K562 treated with DMSO at 1 percent for 24 hours (cell line): ENCODE results near the gene TEKT1. TPM values are rescaled to one million over a fixed set of nuclear protein-coding genes. Genes with fewer than 3 reads are reported as not detected.

ENCODE experiments used
- total RNA-seq: library from RNA; unstranded; fragments of 300-600 nt; gene quantifications from 2 replicates; pipeline ENCODE4 v1.2.3, GENCODE V29; 2022; ENCODE audit warnings: low read depth; ENCODE audit not compliant: insufficient read depth

TEKT1 gene
- total RNA-seq = not detected in 2 replicates

GRCh38 chr17:6831661-6832263 lies at the start of gene TEKT1:
Gene TEKT1, minus strand, starts transcription at chr17:6831729. Its CDS starts 1,353 bp downstream, at chr17:6830376.

DNA sequence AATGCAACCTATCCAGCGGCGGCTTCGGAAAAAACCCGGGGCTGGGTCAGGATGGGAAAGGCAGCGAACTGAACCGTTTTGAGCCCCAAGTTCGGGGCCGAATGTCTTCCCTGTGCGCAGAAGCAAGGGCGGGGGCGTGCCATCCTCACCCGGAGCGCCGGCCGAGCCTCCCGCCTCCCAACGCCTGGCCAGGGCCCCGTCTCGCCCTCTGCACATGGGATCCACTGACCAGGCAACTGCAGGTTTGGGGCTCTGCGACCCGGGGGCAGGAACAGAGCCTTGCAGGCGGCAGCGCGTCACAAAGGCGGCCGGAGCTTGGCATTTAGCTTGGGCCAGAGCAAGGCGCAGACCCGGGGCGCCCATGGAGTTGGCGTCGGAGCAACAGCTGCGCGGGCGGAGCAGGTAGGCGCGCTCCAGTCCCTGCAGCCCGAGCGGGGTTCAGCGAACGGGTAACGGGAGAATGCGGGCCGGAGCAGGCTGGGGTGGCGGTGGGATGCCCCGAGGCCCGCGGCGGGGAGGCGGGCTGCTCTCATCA lies 55.6 kb downstream of the TEKT1 start, which contains the start of gene FBXO39:
Gene FBXO39 (plus strand): TSS at position 345 of the 535 bp plus-strand sequence. CDS start 3,654 bp downstream, outside the sequence.

DNA sequence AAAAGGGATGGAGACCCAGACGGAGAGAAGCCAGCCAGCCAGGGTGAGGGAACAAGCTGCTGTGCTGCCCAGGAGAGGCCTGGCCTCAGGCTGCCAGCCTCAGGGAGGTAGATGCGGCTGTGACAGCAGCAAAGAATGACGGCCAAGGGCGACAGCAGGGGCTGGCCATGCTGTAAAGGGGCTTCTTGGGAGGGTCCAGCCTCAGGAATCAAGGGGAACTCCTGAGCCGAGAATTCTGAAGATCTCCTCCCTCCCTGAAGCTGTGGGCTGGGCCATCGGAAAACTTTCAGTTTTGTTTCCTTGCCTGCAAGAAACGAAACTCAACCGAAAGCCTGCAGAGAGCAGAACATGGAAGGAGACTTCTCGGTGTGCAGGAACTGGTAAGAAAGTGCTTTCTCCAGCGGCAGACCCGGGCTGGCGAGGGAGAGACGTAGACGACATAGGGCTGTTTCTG lies 75.8 kb downstream of the TEKT1 start, which contains the start of gene XAF1:
Gene XAF1 (plus strand): TSS at position 316 of the 454 bp plus-strand sequence. CDS start 33 bp downstream, at position 349.

Other genes with a start within 250 kb of the TEKT1 start
- gene KIAA0753, start 191.0 kb downstream of the TEKT1 start, total RNA-seq = 3.9 TPM in 2 replicates
- gene TXNDC17, start 190.7 kb downstream of the TEKT1 start, total RNA-seq = 110 and 145 TPM in 2 replicates
- gene MED31, start 180.1 kb downstream of the TEKT1 start, total RNA-seq = 4.2 and 5.3 TPM in 2 replicates
- 2.3 and 3.4 TPM in 2 replicates for gene C17orf100, start 180.0 kb downstream of the TEKT1 start, total RNA-seq
- gene SLC13A5, start 118.4 kb downstream of the TEKT1 start, total RNA-seq = not detected in 2 replicates
- gene XAF1, start 75.7 kb downstream of the TEKT1 start, total RNA-seq = 0.32 and 0.78 TPM in 2 replicates
- not detected in 2 replicates for gene FBXO39, start 55.5 kb downstream of the TEKT1 start, total RNA-seq
- gene ALOX12, start 164.3 kb upstream of the TEKT1 start, total RNA-seq = 0.52 and 0.79 TPM in 2 replicates
- gene RNASEK, start 180.9 kb upstream of the TEKT1 start, total RNA-seq = 291 and 322 TPM in 2 replicates
- gene BCL6B, start 191.3 kb upstream of the TEKT1 start, total RNA-seq = 1.2 TPM in 2 replicates
- 9.1 and 11.3 TPM in 2 replicates for gene SLC16A13, start 204.3 kb upstream of the TEKT1 start, total RNA-seq
- 0.32 TPM in 1 of 2 replicates, not detected in the other for gene SLC16A11, start 212.4 kb upstream of the TEKT1 start, total RNA-seq
- gene CLEC10A, start 248.5 kb upstream of the TEKT1 start, total RNA-seq = not detected in 2 replicates